PC-3 (cell line): ENCODE measurements around the gene ADAMTSL1.

ENCODE experiments used
- EZH2 ChIP-seq: fragments of 300-600 bp; sonication (generic); IDR thresholded peaks from one replicate; pipeline ENCODE4 v1.6.1; 2017; ENCODE audit warnings: antibody characterized with exemption, mild to moderate bottlenecking, low read length; ENCODE audit not compliant: unreplicated experiment
- EZH2phosphoT487 ChIP-seq: fragments of 300-600 bp; sonication (generic); IDR thresholded peaks from 2 replicates; pipeline ENCODE4 v1.6.1; 2018; ENCODE audit warnings: mild to moderate bottlenecking, antibody characterized with exemption, low read length, borderline replicate concordance
- TF ChIP-seq, protein P1 (sequence below): fragments of 300-600 bp; sonication (generic); conservative IDR thresholded peaks from 2 replicates; pipeline ENCODE4 v1.5.1; 2017; ENCODE audit warnings: antibody characterized with exemption, low read depth, mild to moderate bottlenecking, low read length

GRCh38 chr9:18722882-18723281, 248.9 kb downstream of the ADAMTSL1 start:
- TF ChIP-seq, protein P1, sequence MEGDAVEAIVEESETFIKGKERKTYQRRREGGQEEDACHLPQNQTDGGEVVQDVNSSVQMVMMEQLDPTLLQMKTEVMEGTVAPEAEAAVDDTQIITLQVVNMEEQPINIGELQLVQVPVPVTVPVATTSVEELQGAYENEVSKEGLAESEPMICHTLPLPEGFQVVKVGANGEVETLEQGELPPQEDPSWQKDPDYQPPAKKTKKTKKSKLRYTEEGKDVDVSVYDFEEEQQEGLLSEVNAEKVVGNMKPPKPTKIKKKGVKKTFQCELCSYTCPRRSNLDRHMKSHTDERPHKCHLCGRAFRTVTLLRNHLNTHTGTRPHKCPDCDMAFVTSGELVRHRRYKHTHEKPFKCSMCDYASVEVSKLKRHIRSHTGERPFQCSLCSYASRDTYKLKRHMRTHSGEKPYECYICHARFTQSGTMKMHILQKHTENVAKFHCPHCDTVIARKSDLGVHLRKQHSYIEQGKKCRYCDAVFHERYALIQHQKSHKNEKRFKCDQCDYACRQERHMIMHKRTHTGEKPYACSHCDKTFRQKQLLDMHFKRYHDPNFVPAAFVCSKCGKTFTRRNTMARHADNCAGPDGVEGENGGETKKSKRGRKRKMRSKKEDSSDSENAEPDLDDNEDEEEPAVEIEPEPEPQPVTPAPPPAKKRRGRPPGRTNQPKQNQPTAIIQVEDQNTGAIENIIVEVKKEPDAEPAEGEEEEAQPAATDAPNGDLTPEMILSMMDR = no peak
- no peak for TF ChIP-seq EZH2phosphoT487
- TF ChIP-seq EZH2 = no peak
